Umbilical cord (tissue), 2 donors: ENCODE data around the gene FDX1. TPM values are rescaled to one million over a fixed set of nuclear protein-coding genes. Genes with fewer than 3 reads are reported as not detected.

Experiments used
- DNase-seq: peaks from one replicate; pipeline ENCODE4 v3.0.0-alpha.2; 2015; ENCODE audit warnings: low spot score
- total RNA-seq: library from RNA; depleted of rRNA; stranded (reverse); fragments of >200 nt; gene quantifications from one replicate; pipeline ENCODE4 v1.2.3, GENCODE V29; 2014; ENCODE audit warnings: low replicate concordance; ENCODE audit not compliant: insufficient read depth

The FDX1 gene
- total RNA-seq, 1 donor from 2014 or later: 9.6 TPM

DNA sequence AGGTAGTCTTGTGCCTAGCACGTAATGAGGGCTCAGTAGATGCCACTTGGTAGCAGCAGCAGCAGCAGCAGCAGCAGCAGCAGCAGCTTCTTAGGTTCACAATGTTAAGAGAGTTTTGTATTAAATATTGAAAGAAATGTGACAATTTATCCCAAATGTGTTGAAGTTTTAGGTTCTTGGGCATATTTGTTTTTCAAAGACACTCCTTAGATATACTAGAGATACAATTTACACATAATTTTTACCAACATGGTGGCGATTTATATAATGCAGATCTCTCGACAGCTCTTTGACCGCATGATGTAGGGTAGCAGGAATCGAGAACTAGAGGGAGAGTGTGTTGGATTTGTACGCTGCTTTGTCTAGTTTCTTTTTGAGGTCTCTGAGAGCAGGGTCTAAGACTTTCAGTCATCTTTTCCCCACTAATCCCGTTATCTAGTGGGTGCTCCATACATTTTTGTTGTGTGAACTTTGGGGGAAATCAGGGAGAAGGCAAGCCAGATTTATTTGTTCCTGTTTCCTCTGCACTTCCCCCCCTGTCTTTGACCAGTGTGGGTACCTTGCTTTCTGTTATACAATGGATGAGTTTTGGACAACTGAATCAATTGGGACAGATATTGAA lies 1.4 kb downstream of the FDX1 start:
- peak; percentile 15 for DNase-seq

DNA sequence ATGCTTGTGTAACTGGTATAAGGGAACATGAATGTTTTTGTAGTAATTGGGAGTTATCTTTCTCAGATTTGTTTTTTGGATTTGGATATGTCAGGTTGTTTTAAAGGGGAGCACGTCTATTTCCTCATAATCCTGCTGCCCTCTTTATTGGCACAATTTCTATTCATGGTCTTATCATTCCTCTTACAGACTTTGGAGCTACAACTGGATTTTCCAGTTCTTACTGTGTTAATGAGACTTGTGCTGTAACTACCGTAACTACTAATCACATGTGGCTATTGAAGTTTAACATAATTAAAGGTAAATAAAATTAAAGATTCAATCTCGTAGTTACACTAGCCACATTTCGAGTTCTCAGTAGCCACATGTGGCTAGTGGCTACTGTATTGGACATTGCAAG lies 1.9 kb downstream of the FDX1 start:
- no peak for DNase-seq

DNA sequence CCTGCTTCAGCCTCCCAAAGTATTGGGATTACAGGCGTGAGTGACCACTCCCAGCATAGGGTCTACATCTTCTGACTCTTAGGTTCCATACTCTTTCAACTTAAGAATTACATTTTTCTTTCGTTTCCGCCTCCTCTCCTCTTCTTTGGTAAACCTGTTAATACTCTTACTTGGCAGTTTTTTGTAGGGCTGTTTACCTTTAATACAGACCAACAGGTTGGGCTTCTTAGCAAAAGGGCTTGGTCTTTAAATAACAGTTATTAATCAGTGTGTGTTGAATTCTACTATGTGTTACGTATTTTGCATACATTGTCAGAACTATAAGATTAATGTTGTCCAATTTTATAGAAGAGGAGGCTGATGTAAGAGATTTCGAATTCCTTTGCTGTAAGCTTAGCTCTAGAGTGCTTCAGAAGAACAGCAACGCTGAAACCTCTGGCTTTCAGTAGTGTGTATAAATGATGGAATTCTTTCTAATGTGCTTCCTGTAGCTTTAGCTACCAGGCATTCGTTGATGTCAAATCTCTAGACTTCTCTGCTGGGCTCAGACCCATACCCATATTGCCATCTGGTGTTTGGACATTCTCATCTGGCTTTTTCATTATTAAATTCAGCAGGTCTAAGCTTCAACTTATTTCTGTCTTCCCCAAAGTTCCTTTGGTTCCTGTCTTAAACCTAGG lies 3.1 kb downstream of the FDX1 start:
- peak; percentile 36 for DNase-seq

DNA sequence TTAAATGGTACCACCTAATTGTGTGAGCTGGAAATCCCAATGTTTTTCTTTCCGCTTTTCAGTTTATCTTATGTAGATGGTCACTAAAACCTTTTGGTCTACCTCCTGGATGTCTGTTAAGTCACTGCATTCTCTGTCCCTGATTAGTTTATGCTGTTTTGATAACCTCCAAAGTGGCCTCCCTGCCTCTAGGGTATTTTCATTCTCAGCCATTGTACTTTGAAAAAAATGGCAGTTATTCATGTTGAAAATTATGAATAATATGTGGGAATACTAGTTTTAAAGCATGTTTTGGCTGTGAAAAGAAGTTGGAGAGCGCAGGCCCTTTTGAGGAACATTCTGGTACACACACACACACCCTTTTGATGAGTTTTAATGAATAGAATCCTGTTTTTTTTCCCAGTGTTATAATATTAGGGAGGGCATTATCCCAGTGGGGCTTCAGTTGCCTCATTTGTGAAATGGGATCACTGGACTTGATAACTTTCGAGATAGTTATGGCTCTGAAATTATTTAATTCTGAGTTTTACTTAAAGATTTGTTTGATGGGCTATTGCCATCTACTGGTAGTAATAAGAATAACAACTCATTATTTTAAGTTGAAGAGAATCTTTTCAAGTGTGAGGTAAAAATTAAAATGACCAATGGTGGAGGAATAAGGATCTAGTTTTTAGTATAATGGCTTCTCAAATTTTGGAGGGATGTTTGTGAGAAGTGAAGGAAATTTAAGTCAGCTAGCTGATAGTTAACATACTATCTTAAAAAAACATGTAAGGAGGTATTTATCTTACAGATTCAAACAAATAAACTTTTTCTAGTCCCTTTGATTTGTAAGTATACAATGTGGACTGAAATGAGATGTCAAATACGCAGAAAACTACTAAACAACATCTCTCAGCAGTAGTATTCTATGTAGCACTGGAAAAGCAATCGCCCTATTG lies 3.9 kb downstream of the FDX1 start:
- DNase-seq: peak; percentile 37

DNA sequence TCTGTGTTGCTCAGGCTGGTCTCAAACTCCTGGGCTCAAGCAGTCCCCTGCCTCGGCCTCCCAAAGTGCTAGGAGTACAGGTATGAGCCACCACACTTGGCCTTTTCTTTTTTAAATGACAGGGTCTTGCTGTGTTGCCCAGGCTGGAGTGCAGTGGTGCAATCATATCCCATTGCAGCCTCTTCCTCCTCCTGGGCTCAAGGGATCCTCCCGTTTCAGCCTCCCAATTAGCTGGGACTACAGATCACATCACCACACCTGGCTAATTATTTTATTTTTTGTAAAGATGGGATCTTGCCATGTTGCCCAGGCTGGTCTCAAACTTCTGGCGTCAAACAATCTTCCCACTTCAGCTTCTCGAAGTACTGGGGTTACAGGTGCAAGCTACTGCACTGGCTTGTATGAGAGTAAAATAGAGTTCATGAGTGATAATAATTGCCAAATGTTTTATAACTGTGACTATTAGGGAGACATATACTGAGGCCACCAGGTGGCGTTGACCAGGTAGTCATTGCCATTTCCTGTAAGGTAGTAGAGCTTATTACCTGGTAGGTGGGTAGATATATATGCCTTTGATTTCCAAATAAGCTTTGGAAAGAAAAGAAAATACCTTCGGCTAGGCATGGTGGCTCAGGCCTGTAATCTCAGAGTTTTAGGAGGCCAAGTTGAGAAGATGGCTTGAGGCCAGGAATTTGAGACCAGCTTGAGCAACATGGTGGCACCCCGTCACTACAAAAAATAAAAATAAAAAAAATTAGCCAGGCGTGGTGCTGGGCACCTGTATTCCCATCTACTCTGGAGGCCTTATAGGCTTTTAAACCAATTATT lies 5.4 kb downstream of the FDX1 start:
- DNase-seq: no peak

GRCh38 chr11:110435780-110436717 lies 6.3 kb downstream of the FDX1 start:
- DNase-seq: no peak

GRCh38 chr11:110438017-110438416 lies 8.3 kb downstream of the FDX1 start:
- no peak for DNase-seq

- peak; percentile 90 for DNase-seq
These were observed 15.7 kb downstream of the FDX1 start for GRCh38 chr11:110445437-110445836.

DNA sequence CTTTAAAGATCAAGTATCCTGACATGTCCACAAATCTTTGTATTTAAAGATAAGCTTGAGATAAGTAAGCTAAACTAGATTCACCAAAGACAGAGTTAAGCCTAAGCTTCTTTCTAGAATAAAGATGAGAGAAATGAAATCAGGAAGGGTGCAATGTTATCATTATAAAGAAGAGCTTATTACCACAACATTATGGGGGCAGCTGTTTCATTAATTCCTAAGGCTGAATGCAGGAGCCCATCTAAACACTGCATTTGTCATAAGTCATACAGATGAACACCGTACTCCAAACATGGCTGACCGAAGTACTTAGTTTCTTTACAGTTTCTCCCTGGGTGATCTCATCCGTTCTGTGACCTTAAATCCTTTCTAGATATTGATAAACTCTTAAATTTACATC lies 16.3 kb downstream of the FDX1 start:
- peak; percentile 96 for DNase-seq

- DNase-seq: no peak
These were observed 16.8 kb downstream of the FDX1 start for GRCh38 chr11:110446594-110446993.

- no peak for DNase-seq
These were observed 17.6 kb downstream of the FDX1 start for GRCh38 chr11:110447343-110447742.

DNA sequence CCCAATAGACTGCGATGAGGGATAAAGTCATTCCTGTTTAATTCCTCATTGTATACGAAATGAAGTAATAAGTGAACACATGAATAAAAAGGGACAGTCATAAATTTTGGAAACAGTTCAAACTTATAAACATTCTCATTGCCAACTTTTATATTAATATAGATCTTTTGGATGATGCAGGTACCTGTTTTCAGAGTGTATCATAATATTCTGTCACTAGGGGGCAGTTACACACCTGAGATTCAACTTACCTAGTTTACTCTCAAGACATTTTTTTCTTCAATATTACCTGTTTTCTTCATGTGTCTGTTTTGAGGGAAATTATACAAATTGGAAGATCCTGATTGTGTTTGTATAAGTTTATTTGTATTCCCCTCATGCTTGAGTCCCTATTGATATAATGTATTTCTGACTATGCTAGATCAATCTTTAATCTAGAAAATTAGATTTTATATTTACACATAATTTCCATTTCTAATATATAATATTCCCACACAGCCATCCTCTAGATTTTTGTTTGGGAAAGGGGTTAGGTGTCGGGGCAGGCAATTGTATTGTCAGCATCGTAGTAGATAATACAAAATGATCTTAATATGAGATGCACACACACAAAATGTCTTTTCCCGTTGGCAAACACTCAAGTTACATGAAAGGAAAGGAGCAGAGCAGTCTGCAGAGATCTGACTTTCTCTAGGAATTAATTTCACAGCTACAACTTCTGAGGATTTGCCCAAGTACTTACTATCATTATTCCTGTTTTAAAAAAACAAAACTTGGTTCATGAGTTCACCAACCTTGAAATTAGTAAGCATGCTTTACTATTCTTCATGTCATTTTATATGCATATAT lies 18.4 kb downstream of the FDX1 start:
- DNase-seq: peak; percentile 76

- DNase-seq: no peak
These were observed 20.5 kb downstream of the FDX1 start for GRCh38 chr11:110450246-110450645.

DNA sequence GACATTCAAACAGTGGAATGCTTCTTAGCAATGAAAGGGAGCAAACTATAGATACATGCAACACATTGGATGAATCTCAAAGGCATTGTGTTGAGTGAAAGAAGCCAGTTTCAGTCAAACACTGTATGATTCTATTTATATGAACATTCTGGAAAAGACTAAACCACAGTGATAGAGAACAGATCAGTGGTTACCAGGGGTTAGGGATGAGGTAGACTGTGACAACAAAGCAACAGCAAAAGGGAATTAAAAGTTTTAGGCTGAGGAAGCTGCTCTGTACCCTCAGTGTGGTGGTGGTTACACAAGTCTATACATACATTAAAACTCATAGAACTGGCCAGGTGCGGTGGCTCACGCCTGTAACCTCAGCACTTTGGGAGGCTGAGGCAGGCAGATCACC lies 23.0 kb downstream of the FDX1 start:
- no peak for DNase-seq

DNA sequence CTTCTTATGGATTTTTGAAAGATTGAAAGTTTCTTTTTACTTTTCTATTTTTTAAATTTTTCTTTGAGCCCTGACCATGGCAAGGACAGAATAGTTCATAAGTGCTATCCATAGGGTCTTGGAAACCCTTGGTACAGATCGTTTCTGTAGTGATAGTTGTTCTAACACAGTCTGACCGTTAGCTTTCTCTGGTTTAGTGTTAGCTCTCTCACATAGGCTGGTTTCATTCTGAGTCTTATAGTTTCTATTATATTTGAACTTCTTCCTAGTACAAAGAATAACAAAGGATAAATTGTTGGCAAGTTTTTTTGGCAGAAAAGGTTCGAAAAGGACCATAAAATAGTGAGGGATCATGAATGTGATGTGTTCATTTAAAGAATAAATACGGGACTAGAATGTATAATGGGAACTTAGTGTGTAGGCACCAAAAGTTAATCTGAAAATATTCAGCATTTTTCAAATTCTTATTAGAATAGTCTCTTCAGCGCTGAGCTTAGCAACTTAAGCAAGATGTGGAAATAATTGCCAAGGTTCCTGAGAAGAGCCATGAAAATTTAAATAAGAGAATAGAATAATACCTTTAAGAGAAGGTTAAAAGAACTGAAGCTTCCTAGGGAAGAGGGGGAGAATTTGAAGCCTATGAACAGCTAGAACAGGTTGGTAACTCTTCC lies 24.1 kb downstream of the FDX1 start:
- no peak for DNase-seq

- DNase-seq: no peak
These were observed 24.9 kb downstream of the FDX1 start for GRCh38 chr11:110454609-110455008.

- no peak for DNase-seq
These were observed 26.0 kb downstream of the FDX1 start for GRCh38 chr11:110455718-110456117.

DNA sequence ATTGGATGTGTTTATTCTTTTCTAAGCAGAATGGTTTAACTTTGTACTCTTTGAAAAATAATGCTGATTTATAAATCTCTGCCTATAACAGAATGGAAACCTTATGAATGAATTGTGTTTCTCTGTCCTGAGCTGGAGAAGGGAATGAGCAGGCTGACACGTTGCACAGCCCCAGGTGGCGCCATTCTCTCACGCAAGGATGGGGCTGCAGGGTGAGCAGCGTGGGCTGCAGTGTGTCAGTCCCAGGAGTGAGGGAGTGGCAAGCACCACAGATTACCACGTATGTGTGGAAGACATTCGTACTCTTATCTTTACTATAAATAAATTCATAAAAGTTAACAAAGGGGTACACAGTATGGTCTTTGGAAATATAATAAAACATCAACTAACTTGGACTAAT lies 33.4 kb downstream of the FDX1 start:
- peak; percentile 76 for DNase-seq

- DNase-seq: no peak
These were observed 35.5 kb downstream of the FDX1 start for GRCh38 chr11:110465231-110465630.
